HepG2 (cell line): ENCODE measurements around the gene BAZ2A.

Experiments
- ATF1 ChIP-seq: IDR thresholded peaks from 2 replicates; pipeline ENCODE4 v1.6.1; 2016; ENCODE audit warnings: mild to moderate bottlenecking, control low read depth
- JUNB ChIP-seq: sonication (generic); formaldehyde crosslinking; IDR thresholded peaks from 2 replicates; pipeline ENCODE4 v1.8.0; 2022; ENCODE audit warnings: missing genetic modification reagents, mild to moderate bottlenecking, borderline replicate concordance
- POLR2A ChIP-seq, 2 experiments: IDR thresholded peaks; 2 replicates each; pipeline ENCODE4 v1.6.1; 2011; ENCODE audit warnings: low read depth in 2 of 2, low read length in 2 of 2, mild to moderate bottlenecking in 1 of 2, moderate library complexity in 1 of 2; ENCODE audit not compliant: insufficient read depth in 1 of 2
- TCF12 ChIP-seq, 2 experiments: fragments of 450-650 bp in 1 of 2; sonication (generic) in 1 of 2; formaldehyde crosslinking in 1 of 2; IDR thresholded peaks; 2 replicates each; pipeline versions ENCODE4 v1.6.1 to v1.8.0; 2017 to 2022; ENCODE audit warnings: antibody characterized with exemption in 1 of 2, mild to moderate bottlenecking in 1 of 2, missing genetic modification reagents in 1 of 2, moderate library complexity in 1 of 2
- ZNF282 ChIP-seq: fragments of 450-650 bp; IDR thresholded peaks from 2 replicates; pipeline ENCODE4 v1.6.1; 2018; ENCODE audit not compliant: partially characterized antibody

DNA sequence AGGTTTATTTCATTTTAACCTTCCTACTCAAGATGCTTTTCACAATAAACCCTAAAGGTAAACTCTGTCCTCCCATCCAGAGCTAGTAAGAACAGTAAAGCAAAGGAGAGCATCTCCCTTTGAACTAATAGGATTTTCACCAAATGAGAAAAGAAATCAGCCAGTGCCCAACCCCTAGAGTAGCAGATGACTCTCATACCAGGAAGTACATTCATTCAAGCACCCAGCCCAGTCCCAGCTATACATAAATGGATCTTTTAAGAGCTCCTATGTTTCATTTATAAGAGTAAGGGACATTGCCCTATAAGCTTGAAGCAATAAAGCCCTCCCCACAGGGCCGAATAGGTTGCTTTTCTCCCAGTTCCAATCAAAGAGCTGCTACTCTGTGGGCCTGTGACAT, 7.6 kb downstream of the BAZ2A start:
- no peak for TF ChIP-seq POLR2A (IDR thresholded peaks at IDR 0.05; ENCODE audit: insufficient read depth in 1 of 2, low read depth in 2 of 2, low read length in 2 of 2)
- no peak for TF ChIP-seq ZNF282
- TF ChIP-seq JUNB (CRISPR knock-in tag), result no peak
- no peak for TF ChIP-seq TCF12 (IDR thresholded peaks at IDR 0.05)
- no peak for TF ChIP-seq TCF12 (CRISPR knock-in tag; IDR thresholded peaks at IDR 0.05)
- TF ChIP-seq ATF1 (CRISPR knock-in tag), result no peak
